Ascending aorta (tissue), 2 donors: ENCODE results near the gene AKR1B15. TPM values are rescaled to one million over a fixed set of nuclear protein-coding genes. Genes with fewer than 3 reads are reported as not detected.
"Not testable (repeated sequence)": the region's sequence is repeated elsewhere in the genome, so short reads cannot be mapped to it uniquely, and the experiment has no call there.

Source experiments
- DNase-seq, 2 donors: peaks; one replicate each; pipeline ENCODE4 v3.0.0-alpha.2; 2019; ENCODE audit warnings: low spot score in 2 of 2
- H3K27ac ChIP-seq, 2 donors: fragments of 200-600 bp; sonication (generic); one replicate each; pipeline ENCODE4 v1.5.1; 2016 to 2017; ENCODE audit warnings: mild to moderate bottlenecking in 1 of 2
- H3K27me3 ChIP-seq: fragments of 200-600 bp; sonication (generic); one replicate; pipeline ENCODE4 v1.5.1; 2017
- H3K36me3 ChIP-seq, 2 donors: fragments of 200-600 bp; sonication (generic); one replicate each; pipeline ENCODE4 v1.5.1; 2016
- H3K4me1 ChIP-seq, 2 donors: fragments of 200-600 bp; sonication (generic); one replicate each; pipeline ENCODE4 v1.5.1; 2016 to 2017; ENCODE audit warnings: mild to moderate bottlenecking in 1 of 2
- H3K4me3 ChIP-seq, 2 donors: fragments of 200-600 bp; sonication (generic); one replicate each; pipeline ENCODE4 v1.5.1; 2016 to 2017; ENCODE audit warnings: mild to moderate bottlenecking in 1 of 2
- H3K9me3 ChIP-seq, 2 donors: fragments of 200-600 bp; sonication (generic); one replicate each; pipeline ENCODE4 v1.5.1; 2016
- intact Hi-C: fragments of 100-400 bp; cut with DNase I; formaldehyde crosslinking; loops from one replicate; pipeline ENCODE4 v1.15.1; 2023
- total RNA-seq: library from RNA; depleted of rRNA; stranded (reverse); fragments of >200 nt; gene quantifications from one replicate; pipeline ENCODE4 v1.1.0, GENCODE V29; 2016
- TF ChIP-seq, protein P1 (sequence below), 3 experiments: fragments of 200-600 bp in 2 of 3; fragments of 450-650 bp in 1 of 3; sonication (generic) in 2 of 3; IDR thresholded peaks; one replicate each; pipeline ENCODE4 v1.5.1; 2016 to 2019; ENCODE audit warnings: antibody characterized with exemption in 3 of 3, mild to moderate bottlenecking in 1 of 3, moderate library complexity in 1 of 3

Gene AKR1B15
- total RNA-seq, 1 donor from 2014 or later, result not detected

DNA sequence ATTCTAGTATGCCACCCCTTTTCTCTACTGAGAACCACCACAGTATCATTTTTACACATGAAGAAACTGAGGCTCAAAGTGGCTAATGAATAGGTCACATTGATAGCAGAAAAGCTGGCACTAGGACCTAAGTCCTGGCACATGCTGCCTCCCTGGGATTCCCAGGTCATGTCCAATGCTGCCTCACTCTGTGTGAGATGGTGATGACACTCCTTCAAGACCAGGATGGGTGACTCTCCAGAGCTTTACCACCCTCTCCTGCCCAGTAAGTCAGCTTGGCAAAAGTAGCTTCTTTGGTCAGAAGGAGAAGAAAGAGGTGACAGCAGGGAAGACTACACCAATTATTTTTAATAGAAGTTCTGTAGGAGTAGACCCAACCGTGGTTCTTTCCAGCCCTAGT, 34.8 kb upstream of the AKR1B15 start:
- H3K4me3 ChIP-seq, result no peak overlapping the region
- H3K4me1 ChIP-seq, result peaks cover 0 to 12% of the 10 kb centered on the region in 2 donors
- TF ChIP-seq, protein P1, sequence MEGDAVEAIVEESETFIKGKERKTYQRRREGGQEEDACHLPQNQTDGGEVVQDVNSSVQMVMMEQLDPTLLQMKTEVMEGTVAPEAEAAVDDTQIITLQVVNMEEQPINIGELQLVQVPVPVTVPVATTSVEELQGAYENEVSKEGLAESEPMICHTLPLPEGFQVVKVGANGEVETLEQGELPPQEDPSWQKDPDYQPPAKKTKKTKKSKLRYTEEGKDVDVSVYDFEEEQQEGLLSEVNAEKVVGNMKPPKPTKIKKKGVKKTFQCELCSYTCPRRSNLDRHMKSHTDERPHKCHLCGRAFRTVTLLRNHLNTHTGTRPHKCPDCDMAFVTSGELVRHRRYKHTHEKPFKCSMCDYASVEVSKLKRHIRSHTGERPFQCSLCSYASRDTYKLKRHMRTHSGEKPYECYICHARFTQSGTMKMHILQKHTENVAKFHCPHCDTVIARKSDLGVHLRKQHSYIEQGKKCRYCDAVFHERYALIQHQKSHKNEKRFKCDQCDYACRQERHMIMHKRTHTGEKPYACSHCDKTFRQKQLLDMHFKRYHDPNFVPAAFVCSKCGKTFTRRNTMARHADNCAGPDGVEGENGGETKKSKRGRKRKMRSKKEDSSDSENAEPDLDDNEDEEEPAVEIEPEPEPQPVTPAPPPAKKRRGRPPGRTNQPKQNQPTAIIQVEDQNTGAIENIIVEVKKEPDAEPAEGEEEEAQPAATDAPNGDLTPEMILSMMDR (IDR thresholded peaks at IDR 0.05), result no peak
- no peak overlapping the region for H3K27ac ChIP-seq
- H3K27me3 ChIP-seq, result no peaks in the 10 kb centered on the region
- intact Hi-C loops, result loop anchor here (1.0 to 2.0 kb wide), 2 partner anchors 33 to 93 kb away; no protein-coding TSS in a partner anchor
- no peaks in the 10 kb centered on the region for H3K36me3 ChIP-seq
- H3K9me3 ChIP-seq, result no peaks in the 10 kb centered on the region
- no peak for DNase-seq

DNA sequence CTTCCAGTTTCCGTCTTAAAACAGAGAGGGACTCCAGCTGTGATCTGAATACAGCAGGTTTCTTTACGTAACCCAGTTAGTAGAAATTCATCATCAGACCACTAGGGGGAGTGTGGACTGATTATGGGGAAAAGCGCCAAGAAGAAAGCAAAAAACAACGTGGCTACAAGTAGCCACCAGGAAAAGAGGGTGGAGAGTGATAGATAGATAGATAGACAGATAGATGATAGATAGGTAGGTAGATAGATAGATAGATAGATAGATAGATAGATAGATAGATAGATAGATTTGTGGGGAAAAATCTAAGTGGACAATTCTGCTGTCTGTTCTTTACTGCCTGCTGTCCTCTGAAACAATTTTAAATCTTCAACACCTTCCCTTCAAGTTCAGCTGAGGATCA, 34.2 kb upstream of the AKR1B15 start:
- TF ChIP-seq, protein P1 (IDR thresholded peaks at IDR 0.05), result peak; percentile 62 to 80 (median 75)
- intact Hi-C loops, result loop anchor here (1.0 to 2.0 kb wide), 2 partner anchors 33 to 92 kb away; no protein-coding TSS in a partner anchor

DNA sequence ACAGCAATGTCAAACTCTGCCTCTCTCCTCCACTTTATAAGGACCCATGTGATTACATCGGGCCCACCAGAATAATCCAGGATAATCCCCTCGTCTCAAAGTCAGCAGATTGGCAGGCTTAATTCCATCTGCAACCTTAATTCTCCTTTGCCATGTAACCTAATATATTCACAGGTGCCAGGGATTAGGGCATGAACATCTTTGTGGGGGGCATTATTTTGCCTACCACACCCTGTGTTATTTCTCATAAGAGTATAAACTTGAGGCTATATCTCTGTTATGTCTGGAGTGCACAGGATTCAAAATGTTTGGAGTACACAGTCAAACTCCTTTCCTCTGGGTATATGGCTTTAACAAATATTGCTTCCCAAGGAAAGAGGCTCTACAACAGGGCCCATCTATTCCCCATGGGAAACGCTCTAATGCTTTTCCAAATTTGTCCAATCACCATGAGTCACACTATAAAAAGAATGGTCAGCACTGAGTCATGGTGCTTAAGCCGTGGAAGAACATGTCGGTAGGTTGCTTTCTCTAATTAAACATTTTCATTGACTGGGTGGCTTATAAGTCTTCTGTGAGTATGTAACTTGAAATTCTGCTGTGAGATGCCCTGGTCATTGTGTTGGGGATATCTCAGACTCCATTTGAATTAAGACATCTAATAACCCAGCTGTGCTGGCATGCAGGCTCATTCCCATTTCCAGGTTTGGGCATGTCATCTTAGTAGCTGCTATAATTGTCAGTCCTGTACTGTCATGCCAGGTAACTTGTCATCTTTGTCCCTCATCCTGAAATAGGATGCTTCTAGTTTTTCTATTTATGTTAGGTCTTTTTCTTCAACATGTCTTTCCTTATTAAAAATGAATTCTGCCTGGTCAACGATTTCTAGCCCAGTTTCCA, 33.1 kb upstream of the AKR1B15 start:
- DNase-seq, result no peak
- H3K9me3 ChIP-seq, result no peaks in the 10 kb centered on the region
- no peaks in the 10 kb centered on the region for H3K36me3 ChIP-seq
- TF ChIP-seq, protein P1 (IDR thresholded peaks at IDR 0.05), result no peak
- intact Hi-C loops, result loop anchor here (2.0 kb wide), 1 partner anchor 91 kb away; no protein-coding TSS in a partner anchor
- peaks cover 0 to 12% of the 10 kb centered on the region in 2 donors for H3K4me1 ChIP-seq
- H3K27me3 ChIP-seq, result no peaks in the 10 kb centered on the region
- H3K27ac ChIP-seq, result no peak overlapping the region
- no peak overlapping the region for H3K4me3 ChIP-seq

More for the DNA sequence above, 34.2 kb upstream of the AKR1B15 start:
- no peak for DNase-seq
- Histone ChIP-seq H3K36me3 (no peaks in the 10 kb centered on the region), H3K4me1 (peaks cover 0 to 12% of the 10 kb centered on the region in 2 donors), H3K27ac (no peak overlapping the region), H3K9me3 (no peaks in the 10 kb centered on the region), H3K27me3 (no peaks in the 10 kb centered on the region), H3K4me3 (no peak overlapping the region)

DNA sequence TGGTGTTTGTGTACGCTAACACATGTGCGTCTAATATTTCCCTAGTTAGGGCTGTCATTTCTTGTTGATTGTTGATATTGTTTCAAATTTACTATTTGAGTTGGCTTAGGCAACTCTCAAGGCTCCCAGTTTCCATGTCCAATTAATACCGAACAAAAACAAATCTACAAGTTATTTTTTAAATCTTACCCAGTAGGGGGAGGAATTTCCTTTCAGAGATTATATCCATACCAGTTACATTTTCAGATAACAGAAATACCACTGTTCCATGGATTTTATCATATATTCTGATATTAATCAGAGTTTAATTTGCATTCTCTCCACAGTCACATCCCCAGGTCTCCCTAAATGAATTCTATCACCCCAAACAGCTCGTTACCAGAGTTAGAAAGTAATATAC, 28.8 kb upstream of the AKR1B15 start:
- no peaks in the 10 kb centered on the region for H3K27me3 ChIP-seq
- TF ChIP-seq, protein P1 (IDR thresholded peaks at IDR 0.05), result no peak
- H3K9me3 ChIP-seq, result no peaks in the 10 kb centered on the region
- H3K36me3 ChIP-seq, result no peaks in the 10 kb centered on the region
- intact Hi-C loops, result no loop called here
- no peak overlapping the region for H3K27ac ChIP-seq
- no peak for DNase-seq
- no peak overlapping the region for H3K4me3 ChIP-seq
- peaks cover 0 to 5% of the 10 kb centered on the region in 2 donors for H3K4me1 ChIP-seq

DNA sequence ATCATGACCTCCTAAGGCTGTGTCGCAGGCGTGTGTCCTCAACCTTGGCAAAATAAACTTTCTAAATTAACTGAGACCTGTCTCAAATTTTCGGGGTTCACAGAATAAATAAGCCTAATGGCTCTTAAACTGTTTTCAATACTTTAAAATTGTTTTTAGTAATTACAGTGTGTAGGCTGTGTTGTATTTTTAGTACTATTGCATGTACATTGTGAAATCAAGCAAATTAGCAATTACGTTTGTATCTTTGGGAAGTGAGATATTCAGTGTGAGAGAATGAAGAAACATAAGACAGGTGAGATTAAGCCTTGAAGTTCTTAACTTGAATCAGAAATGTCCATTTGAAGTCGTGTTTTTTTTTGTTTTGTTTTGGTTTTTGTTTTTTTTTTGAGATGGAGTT, 26.3 kb upstream of the AKR1B15 start:
- Histone ChIP-seq H3K27me3 (no peaks in the 10 kb centered on the region), H3K9me3 (no peaks in the 10 kb centered on the region), H3K36me3 (no peaks in the 10 kb centered on the region), H3K4me3 (no peak overlapping the region), H3K4me1 (no peaks in the 10 kb centered on the region), H3K27ac (no peak overlapping the region)
- intact Hi-C loops, result no loop called here
- no peak for DNase-seq
- TF ChIP-seq, protein P1 (IDR thresholded peaks at IDR 0.05), result no peak

DNA sequence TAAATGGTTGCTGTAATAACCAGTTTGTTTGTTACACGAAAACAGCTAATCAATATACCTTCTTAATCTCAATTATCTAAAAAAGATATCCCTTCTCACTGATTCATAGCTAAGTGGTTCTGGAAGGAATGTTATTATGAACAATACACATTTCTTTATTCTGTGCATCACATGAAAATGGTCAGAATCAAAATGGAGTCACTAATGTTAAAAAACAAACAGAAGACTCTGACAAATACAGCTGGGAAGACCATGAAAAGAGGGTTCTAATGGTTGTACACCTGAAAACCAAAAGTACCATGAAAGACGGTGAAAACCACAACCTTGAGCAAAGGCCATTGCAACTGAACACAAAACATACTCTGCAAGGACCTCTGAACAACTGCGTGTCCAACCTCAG, 23.5 kb upstream of the AKR1B15 start:
- intact Hi-C loops, DNase-seq: not testable (repeated sequence)

DNA sequence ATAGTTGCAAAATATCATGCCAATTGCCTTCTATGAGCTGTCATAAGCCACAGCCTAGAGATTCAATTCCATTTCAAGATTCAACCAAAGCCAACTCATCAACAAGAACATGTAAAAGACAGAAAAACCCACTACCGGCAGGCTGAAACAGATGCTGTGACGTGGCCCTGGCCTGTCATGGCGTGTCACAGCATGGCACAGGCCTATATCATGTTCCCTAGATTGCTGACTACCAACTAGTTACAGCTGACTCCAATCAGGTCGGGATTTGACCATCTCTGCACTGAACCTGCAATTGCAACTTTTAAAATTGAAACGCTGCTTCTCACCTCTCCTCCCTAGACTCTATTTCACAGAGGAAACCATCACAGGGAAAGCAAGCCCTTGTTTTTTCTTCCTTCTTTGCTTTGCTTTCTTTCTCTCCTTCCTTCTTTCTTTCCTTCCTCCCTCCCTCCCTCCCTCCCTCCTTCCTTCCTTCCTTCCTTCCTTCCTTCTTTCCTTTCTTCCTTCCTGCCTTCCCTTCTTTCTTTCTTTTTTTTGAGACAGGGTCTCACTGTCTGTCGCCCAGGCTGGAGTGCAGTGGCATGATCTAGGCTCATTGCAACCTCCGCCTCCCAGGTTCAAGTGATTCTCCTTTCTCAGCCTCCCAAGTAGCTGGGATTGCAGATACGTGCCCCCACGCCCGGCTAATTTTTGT, 22.2 kb upstream of the AKR1B15 start:
- intact Hi-C loops, H3K4me1 ChIP-seq, H3K36me3 ChIP-seq, H3K27ac ChIP-seq, DNase-seq, H3K9me3 ChIP-seq, H3K4me3 ChIP-seq, H3K27me3 ChIP-seq: not testable (repeated sequence)

More for the DNA sequence above, 23.5 kb upstream of the AKR1B15 start:
- H3K36me3 ChIP-seq, H3K27ac ChIP-seq, H3K9me3 ChIP-seq, H3K27me3 ChIP-seq, H3K4me3 ChIP-seq, H3K4me1 ChIP-seq: not testable (repeated sequence)
